ENCODE results near the gene S1PR1.

The S1PR1 gene

DNA sequence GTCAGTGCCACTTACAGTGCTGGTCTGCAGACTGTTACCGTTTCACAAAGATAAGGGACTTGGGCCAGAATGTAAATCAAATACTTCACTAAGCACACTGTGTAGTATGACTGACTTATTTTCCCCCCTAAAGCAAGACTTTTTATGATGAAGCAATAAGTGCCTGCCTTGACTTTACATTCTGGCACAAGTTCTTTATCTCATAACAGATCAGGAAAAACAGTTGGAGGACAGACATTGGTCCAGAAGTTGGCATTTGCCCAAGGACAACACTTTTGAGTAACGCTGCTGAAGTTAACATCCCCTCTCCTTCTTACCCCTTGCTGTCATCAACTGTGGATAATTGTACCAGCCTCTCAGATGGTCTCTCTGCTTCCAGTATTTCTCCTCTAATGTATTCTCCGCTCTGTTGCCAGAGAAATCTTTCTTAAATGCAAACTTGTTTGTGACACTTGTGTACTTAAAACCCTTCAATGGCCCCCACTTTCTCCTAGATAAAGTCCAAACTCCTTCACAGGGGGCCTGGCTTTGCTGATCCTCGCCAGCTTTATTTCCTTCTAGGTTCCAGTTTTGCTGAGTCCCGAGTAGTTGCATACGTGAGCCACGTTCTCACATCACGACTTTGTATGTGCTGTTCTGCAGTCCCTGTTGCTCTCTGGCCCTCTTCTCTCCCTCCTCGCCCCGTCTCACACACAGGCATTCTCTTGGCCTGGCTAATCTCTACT, 45.7 kb downstream of the S1PR1 start:
- no peak for DNase-seq

DNA sequence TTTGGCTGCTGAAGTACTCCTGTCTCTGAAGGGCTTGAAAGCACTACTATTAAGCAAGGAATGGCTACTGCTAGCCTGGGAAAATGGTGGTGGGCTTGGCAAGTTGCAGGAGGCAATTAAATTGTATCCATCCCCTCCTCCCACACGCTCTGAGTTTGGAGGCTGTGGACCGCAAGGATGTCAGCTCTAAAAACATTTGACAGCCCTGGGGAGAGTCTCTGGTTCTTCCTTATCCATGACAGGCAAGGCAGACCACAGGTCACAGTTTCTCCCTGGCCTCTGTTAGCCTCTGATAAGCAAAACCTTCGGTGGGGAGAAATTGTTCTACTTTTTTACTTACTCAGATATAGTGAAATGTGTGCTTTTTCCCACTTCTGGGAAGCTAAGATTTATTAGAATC, 46.6 kb downstream of the S1PR1 start:
- no peak for DNase-seq

DNA sequence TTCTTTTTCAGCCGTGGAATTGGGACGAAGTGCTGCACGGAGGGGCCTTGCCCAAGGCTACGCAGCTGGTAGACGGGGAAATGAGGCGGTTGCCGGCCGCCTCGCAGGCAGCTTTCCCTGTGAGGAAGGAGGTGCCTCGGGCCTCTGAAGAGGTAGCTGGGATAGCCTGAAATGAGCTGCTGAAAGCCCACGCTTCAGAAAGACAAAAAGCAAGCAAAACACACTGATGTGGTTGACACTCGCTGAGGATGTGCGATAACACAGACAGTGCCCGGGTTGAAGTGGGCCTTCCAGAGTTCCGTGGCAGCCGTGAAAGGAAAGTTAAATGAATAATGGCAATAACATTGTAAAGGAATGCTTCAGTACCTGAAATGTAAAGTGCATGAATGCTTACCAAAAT, 47.2 kb downstream of the S1PR1 start:
- no peak for DNase-seq

DNA sequence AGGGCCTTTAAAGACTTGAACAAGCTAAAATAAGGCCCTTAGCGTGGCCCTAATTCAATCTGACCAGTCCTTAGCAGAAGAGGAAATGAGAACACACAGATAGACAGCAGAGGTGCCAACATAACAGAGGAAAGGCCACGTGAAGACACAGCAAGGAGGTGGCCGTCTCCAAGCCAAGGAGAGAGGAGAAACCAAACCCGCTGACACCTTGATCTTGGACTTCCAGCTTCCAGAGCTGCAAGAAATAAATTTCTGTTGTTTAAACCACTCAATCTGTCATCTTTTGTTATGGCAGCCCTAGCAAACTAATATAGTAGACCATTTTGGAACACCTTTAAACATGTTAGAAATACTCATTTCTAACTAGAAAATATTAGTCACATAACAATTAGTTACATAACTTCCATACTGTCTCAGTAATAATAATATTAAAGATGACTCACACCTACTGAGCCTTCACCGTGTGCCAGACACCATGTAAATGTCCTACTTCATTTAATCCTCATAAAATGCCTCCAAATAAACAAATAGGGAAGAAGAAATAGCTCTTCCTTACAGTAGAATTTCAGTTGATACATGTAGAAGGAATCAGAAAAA, 47.9 kb downstream of the S1PR1 start:
- no peak for DNase-seq

DNA sequence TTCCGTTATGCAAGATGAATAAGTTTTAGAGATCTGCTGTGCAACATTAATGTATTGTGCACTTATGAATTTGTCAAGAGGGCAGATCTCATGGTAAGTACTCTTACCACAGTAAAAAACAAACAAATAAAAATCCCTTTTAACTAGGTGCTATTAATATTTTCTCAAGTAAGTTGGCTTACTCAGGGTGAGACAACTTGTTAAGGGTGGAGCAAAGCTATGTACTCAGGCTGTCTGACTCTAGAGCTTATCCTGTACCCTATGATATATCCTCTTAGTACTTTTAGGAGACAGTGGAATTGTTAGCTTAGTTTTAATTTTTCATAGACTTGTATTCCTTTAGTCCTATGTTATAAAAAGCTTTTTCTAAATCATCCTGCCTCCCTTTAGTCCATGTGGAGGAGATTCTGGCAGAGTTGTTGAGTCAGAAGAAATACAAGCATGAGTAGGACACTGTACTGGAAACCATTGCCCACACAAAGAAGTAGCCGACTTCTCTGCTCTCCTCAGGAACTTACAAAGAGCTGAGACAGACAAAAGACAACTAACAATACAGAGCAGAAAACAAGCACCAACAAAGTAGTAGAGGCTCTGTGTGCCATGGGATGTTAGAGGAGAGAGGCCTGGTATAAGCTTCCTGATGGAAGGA, 49.2 kb downstream of the S1PR1 start:
- DNase-seq = peak; percentile 52

DNA sequence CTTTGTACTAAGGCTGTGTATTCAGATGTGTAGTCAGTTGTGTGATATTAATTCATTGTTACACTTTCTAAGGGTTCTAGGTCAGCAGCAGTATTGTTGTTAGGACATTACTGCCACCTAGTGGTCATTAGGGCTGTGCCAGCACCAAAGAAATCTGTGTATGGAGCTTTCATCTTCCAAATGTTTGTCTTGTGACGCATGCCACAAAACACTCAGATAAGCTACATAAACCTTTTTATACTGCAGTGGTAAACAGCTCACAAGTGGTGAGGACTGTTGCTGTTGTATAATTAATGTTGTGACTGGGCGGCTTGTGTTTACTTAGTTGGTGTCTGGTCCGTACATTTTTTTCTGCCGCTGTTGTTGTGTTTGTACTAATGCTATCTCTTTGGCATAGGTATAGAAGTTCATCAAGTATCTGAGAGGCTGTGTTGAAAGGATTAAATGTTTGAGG, 51.7 kb downstream of the S1PR1 start:
- DNase-seq = peak; percentile 99

DNA sequence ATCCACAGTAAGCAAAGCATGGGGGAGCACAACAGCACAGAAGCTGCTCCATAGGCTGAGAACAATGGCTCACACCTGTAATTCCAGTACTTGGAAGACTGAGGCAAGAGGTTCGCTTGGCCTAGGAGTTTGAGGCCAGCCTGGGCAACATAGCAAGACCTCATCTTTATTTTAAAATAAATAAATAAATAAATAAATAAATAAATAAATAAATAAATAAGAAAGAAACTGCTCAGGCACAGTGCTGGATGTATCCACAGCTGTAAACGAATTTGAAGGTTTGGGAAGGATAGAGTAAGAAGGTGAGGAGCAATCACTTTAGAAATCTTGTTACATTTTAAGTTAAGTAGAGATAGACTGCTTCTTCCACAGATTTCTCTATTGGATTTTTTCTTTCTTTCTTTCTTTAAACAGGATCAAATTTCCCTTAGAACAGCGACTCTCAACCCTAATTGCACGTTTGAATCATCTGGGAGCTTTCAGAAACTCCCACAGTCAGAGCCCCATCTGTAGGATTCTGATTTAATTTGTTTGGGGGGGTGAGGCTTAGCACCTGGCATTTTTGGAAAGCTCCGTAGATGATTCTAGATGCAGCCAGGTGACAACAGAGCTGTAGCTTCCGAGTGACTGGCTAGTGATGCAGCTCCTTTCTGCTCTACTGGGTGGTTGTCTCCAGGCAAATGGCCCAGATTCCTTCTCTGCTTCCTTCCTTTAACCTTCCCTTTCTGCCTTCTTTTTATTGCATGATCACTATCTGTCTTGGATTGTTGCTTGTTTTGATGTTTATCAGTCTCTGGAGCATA, 53.5 kb downstream of the S1PR1 start:
- DNase-seq = no peak
